Thyroid gland (tissue), 4 donors: ENCODE measurements around the gene FHOD3. TPM values are rescaled to one million over a fixed set of nuclear protein-coding genes. Genes with fewer than 3 reads are reported as not detected.

Experiments
- DNase-seq, 2 donors: peaks; one replicate each; pipeline ENCODE4 v3.0.0-alpha.2; 2019
- H3K27ac ChIP-seq, 3 donors: fragments of 200-600 bp; sonication (generic); 1 replicate in 2 of 3; 2 replicates in 1 of 3; pipeline ENCODE4 v1.5.1; 2016 to 2019; ENCODE audit warnings: mild to moderate bottlenecking in 1 of 3, moderate library complexity in 1 of 3
- H3K27me3 ChIP-seq: fragments of 200-600 bp; sonication (generic); one replicate; pipeline ENCODE4 v1.5.1; 2019
- H3K36me3 ChIP-seq, 2 donors: fragments of 200-600 bp; sonication (generic); one replicate each; pipeline ENCODE4 v1.5.1; 2016 to 2019
- H3K4me1 ChIP-seq, 2 donors: fragments of 200-600 bp; sonication (generic); one replicate each; pipeline ENCODE4 v1.5.1; 2017 to 2019
- H3K4me3 ChIP-seq, 3 donors: fragments of 200-600 bp; sonication (generic); replicated peaks in 1 of 3; 1 replicate in 2 of 3; 2 replicates in 1 of 3; pipeline ENCODE4 v1.5.1; 2016; ENCODE audit warnings: mild to moderate bottlenecking in 1 of 3
- H3K9me3 ChIP-seq: fragments of 200-600 bp; sonication (generic); one replicate; pipeline ENCODE4 v1.5.1; 2017
- CTCF ChIP-seq, 6 experiments: fragments of 200-600 bp in 3 of 6; fragments of 450-650 bp in 3 of 6; sonication (generic) in 3 of 6; IDR thresholded peaks; one replicate each; pipeline ENCODE4 v1.5.1; 2016 to 2019; ENCODE audit warnings: antibody characterized with exemption in 6 of 6, mild to moderate bottlenecking in 2 of 6, inconsistent platforms in 1 of 6, moderate library complexity in 1 of 6
- POLR2A ChIP-seq, 2 donors: fragments of 450-650 bp; IDR thresholded peaks; one replicate each; pipeline ENCODE4 v1.6.1; 2017; ENCODE audit warnings: antibody characterized with exemption in 2 of 2, mild to moderate bottlenecking in 2 of 2, moderate library complexity in 1 of 2
- WGBS, 2 donors: methylation state at CpG; one replicate each; pipeline ENCODE4 v1.1.5; 2017; 5-methylcytosine and 5-hydroxymethylcytosine counted together
- intact Hi-C: fragments of 100-400 bp; cut with DNase I; formaldehyde crosslinking; loops from one replicate; pipeline ENCODE4 v1.15.1; 2023
- total RNA-seq, 4 donors: library from RNA; depleted of rRNA; stranded (reverse); fragments of >200 nt; gene quantifications; one replicate each; pipeline ENCODE4 v1.2.3, GENCODE V29; 2016

Gene FHOD3
- total RNA-seq, 4 donors from 2014 or later: 1.6 to 6.9 (median 4.8) TPM

GRCh38 chr18:36516258-36516657 lies 218.7 kb downstream of the FHOD3 start:
- no peak for TF ChIP-seq POLR2A (IDR thresholded peaks at IDR 0.05)
- no peak for TF ChIP-seq CTCF (IDR thresholded peaks at IDR 0.05)
- no peak overlapping the region for H3K27ac ChIP-seq
- no peak for DNase-seq
- peaks cover 0 to 13% of the 10 kb centered on the region in 2 donors for H3K4me1 ChIP-seq
- H3K27me3 ChIP-seq: no peaks in the 10 kb centered on the region
- H3K4me3 ChIP-seq: no peak overlapping the region
- H3K9me3 ChIP-seq: no peaks in the 10 kb centered on the region
- WGBS, 2 donors: 84 to 94% methylated on average over 8 of the region's 8 CpGs
- intact Hi-C loops: no loop called here
- no peaks in the 10 kb centered on the region for H3K36me3 ChIP-seq

DNA sequence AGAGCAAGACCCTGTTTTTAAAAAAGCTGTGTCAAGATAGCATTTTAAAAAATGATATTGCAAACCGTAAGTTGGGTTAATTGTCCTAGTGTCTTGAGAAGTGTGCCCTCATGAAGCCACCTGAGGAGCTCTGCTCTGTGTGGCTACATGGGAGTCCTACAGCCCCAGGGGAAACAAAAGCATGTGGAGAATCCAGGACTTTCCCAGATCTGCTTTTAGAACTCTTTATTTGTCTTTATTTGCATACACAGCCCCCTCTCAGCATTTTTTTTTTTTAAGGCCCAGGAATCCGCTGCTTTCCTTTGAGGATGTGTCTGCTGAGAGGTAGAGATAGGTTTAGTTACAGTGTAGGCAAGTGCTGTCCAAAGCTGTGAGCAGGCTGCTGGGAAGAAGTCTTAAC lies 219.2 kb downstream of the FHOD3 start:
- intact Hi-C loops: no loop called here
- H3K36me3 ChIP-seq: no peaks in the 10 kb centered on the region
- 91 to 96% methylated on average over 2 of the region's 2 CpGs for WGBS, 2 donors
- H3K4me1 ChIP-seq: peaks cover 0 to 11% of the 10 kb centered on the region in 2 donors
- no peak overlapping the region for H3K27ac ChIP-seq
- TF ChIP-seq CTCF (IDR thresholded peaks at IDR 0.05): no peak
- no peak for TF ChIP-seq POLR2A (IDR thresholded peaks at IDR 0.05)
- no peaks in the 10 kb centered on the region for H3K27me3 ChIP-seq
- H3K9me3 ChIP-seq: no peaks in the 10 kb centered on the region
- no peak overlapping the region for H3K4me3 ChIP-seq
- no peak for DNase-seq

- no peak for DNase-seq
- Histone ChIP-seq H3K36me3 (no peaks in the 10 kb centered on the region), H3K27me3 (no peaks in the 10 kb centered on the region), H3K9me3 (no peaks in the 10 kb centered on the region), H3K4me3 (no peak overlapping the region), H3K27ac (no peak overlapping the region), H3K4me1 (no peaks in the 10 kb centered on the region)
- WGBS, 2 donors: 53 to 74% methylated on average over 3 of the region's 3 CpGs
- intact Hi-C loops: no loop called here
- TF ChIP-seq POLR2A (IDR thresholded peaks at IDR 0.05) (no peak), CTCF (IDR thresholded peaks at IDR 0.05) (no peak)
These were observed 221.3 kb downstream of the FHOD3 start for GRCh38 chr18:36518839-36519238.

- 96% methylated on average over 3 of the region's 3 CpGs; no CpG with 5 or more reads in 1 of the 2 donors for WGBS, 2 donors
These were observed 221.8 kb downstream of the FHOD3 start for GRCh38 chr18:36519358-36519757.

DNA sequence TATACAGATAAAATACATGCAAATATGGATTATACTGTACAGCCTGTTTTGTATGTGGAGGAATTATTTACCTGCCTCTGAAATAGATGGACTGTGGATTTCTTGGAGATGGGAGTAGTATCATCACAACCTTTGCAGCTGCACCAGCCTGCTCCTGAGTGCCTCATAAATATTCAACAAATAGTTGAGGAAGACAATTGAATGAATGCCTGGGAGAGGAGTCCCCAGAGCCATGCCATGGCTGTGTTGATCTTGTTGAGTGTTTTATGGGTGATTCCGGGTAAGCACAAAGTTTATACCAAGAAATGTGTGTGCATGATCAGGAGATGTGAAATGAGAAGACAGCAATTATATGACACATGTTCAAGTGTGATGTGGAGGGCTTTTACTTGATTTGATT lies 225.0 kb downstream of the FHOD3 start:
- DNase-seq: no peak
- H3K4me1 ChIP-seq: no peaks in the 10 kb centered on the region
- no peaks in the 10 kb centered on the region for H3K27me3 ChIP-seq
- intact Hi-C loops: no loop called here
- no peak for TF ChIP-seq CTCF (IDR thresholded peaks at IDR 0.05)
- TF ChIP-seq POLR2A (IDR thresholded peaks at IDR 0.05): no peak
- H3K9me3 ChIP-seq: no peaks in the 10 kb centered on the region
- no peak overlapping the region for H3K4me3 ChIP-seq
- H3K36me3 ChIP-seq: no peaks in the 10 kb centered on the region
- 76 to 88% methylated on average over 1 of the region's 1 CpG for WGBS, 2 donors
- H3K27ac ChIP-seq: no peak overlapping the region

More at GRCh38 chr18:36519358-36519757, 221.8 kb downstream of the FHOD3 start:
- no peak overlapping the region for H3K4me3 ChIP-seq
- H3K27me3 ChIP-seq: no peaks in the 10 kb centered on the region
- H3K36me3 ChIP-seq: no peaks in the 10 kb centered on the region
- TF ChIP-seq CTCF (IDR thresholded peaks at IDR 0.05): no peak
- no peak for TF ChIP-seq POLR2A (IDR thresholded peaks at IDR 0.05)
- no peaks in the 10 kb centered on the region for H3K4me1 ChIP-seq
- H3K27ac ChIP-seq: no peak overlapping the region
- no peak for DNase-seq
- intact Hi-C loops: no loop called here
- no peaks in the 10 kb centered on the region for H3K9me3 ChIP-seq
